ENCODE data around the gene PLEKHG7.
A peak's percentile ranks its signal among the peaks of the same experiment; 100 is the strongest.
"Not testable (repeated sequence)": the region's sequence is repeated elsewhere in the genome, so short reads cannot be mapped to it uniquely, and the experiment has no call there.

PLEKHG7 gene

DNA sequence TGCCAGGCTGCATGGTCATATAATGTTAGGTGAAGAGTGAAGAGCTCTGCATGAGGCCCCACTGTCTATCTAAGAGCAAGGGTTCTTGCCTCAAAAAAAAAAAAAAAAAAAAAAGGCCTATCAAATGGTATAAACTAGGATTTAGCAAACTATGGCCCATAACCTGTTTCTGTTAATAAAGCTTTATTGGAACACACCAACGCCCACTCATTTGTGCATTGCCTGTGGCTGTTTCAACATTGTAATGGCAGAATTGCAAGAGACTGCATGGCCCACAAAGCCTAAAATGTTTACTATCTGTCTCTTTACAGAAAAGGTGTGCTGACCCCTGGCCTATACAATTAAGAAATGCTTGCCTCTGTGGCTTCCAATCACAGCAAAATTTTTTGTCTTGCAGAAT lies 12.8 kb downstream of the PLEKHG7 start:
- no peak for DNase-seq

DNA sequence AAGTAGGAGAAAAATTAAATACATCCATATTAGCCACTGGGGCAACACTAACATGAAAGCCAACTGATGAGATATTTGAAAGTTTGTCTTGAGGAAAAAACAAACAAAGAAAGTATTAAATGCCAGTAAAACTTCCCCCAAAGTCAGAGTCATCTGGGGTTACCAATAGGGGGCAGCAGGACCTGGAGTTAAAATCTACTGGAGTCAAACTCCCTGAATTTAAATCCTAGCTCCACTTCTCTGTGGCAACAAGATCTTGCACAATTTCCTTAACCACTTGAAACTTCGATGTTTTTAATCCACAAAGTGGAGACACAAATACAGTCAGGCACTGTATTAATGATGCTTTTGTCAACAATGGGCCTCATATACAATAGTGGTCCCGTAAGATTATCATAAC lies 14.4 kb downstream of the PLEKHG7 start:
- peak; percentile 18 for DNase-seq

DNA sequence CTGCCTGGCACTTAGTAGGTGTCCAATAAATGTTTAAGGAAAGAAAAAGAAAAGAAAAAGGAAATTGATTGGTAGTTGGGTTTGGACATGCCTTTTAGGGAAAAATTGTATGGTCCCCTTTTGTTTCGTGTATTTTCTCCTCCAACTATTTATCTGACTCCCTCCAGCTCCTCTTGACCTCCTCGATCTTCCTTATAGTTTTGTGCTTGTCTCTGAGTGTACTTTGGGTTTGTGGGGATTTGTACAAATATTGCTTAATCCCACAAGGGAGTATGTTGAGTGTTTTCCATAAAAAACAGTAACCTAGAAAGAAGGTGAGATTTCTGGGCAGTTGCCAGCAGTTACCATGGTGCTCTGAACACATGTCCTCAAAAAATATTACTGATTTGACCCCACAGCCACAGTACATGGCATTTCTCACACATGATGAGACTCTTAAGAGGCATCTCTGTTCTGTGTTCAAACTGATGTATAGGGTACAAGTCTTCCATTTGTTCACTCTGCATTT lies 15.7 kb downstream of the PLEKHG7 start:
- no peak for DNase-seq

DNA sequence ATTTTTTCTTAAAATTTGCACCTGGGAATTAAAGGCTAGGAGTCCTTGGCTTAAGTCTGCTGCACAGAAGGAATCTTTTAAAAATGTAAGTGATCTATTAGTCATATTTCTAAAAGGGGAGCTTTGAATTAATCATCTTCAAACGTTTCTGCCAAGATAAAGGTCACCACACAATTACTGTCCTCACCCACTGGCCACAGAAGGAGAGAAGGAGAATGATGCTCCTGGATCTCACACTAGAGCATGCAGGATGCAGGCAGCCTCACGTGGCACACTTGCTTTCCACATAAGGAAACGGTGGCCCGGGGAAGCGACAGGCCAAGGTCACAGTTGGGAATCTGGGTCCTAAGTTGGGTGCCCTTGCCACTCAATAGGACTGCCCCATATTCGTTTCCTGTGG lies 16.9 kb downstream of the PLEKHG7 start:
- no peak for DNase-seq

- DNase-seq = no peak
These were observed 18.3 kb downstream of the PLEKHG7 start for GRCh38 chr12:92721130-92721529.

GRCh38 chr12:92721656-92722055 lies 18.9 kb downstream of the PLEKHG7 start:
- no peak for DNase-seq

- no peak for DNase-seq
These were observed 20.1 kb downstream of the PLEKHG7 start for GRCh38 chr12:92722897-92723296.

DNA sequence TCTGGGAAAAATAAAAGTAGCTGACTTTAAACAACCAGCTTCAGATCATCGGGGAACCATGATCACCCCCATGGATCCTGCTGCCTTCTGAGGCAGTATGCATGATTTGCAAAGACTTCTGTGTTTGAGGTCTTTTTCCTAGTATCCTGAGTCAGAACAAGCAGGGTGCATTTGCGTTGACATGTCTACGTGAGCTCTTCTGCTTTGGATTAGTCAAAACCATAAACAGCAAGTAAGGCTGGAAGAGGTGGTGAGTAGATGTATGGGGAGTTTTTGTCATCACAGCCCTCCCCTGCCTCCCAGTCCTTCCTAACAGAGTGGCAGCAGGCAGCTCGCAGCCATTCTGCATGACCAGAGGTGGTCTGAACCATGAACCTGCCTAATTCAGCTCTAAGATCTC lies 24.1 kb downstream of the PLEKHG7 start:
- no peak for DNase-seq

GRCh38 chr12:92729773-92730305 lies 27.1 kb downstream of the PLEKHG7 start:
- no peak for DNase-seq

GRCh38 chr12:92730758-92731157 lies 28.0 kb downstream of the PLEKHG7 start:
- DNase-seq = no peak

GRCh38 chr12:92732216-92732615 lies 29.4 kb downstream of the PLEKHG7 start:
- no peak for DNase-seq

GRCh38 chr12:92732716-92733115 lies 29.9 kb downstream of the PLEKHG7 start:
- no peak for DNase-seq

- DNase-seq = no peak
These were observed 30.4 kb downstream of the PLEKHG7 start for GRCh38 chr12:92733181-92733580.

DNA sequence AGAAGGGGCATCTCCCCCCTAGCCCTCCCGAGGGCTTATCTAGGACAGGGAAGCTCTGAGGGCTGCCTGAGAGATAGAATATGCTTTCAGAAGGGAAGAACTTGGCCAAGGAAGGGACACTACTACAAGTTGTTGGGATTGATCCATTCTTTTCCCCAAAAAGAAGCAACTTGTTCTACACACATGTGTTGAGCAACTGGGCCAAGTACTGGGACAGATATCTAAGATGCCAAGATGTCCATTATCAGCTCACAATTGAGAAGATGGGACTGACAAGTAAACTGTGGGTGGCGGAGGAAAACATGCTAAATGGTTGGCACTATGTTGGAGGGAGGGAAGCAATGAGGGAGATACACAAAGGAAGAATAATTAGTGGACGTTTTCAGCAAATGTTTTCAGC lies 30.9 kb downstream of the PLEKHG7 start:
- no peak for DNase-seq

DNA sequence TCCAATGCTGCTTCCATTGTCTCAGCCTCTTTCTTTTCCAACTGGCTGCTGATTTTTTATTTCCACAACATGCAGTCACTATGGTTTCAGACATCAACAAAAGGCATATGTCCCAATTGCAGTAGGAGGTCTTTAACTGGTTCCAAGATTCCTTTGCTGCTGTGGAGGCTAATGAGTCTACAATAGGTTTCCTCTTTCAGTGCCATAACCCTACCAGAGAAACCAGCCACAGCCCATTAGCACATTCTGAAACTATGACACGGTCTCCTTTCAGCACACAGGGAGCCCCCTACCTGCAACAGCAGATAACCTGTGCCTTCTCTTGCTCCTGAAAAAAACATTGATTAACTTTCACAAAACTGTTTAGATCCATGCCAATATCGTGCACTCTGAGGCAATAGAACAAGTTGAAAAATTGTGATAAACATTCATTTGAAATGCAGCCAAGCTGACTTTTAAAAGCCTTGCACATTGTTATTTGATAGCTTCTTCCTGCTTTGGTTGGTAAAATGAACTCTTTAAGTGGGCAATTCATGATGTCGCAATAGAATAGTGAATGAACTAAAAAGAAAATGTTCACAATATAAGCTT lies 32.4 kb downstream of the PLEKHG7 start:
- DNase-seq = peak; percentile 80

DNA sequence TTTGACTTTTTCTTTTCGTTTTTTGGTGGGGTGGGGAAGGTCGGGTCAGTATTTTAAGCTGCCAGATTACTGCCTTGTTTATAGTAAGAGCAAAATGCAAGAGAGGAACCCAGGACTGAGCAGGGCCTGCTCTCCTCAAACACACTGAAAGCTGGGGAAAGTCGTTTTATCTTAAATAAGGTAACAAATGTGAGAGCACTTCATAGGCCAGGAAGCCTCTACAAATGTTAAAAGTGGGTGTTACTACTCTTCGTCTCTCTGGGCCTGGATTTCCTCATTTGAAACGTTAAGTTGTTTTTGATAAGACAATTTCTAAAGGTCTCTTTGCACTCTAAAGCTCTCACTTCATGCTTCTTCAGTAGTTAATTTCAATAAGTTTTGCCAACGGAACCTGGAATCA lies 33.8 kb downstream of the PLEKHG7 start:
- DNase-seq = no peak

GRCh38 chr12:92737855-92738850 lies 35.4 kb downstream of the PLEKHG7 start:
- DNase-seq = no peak

DNA sequence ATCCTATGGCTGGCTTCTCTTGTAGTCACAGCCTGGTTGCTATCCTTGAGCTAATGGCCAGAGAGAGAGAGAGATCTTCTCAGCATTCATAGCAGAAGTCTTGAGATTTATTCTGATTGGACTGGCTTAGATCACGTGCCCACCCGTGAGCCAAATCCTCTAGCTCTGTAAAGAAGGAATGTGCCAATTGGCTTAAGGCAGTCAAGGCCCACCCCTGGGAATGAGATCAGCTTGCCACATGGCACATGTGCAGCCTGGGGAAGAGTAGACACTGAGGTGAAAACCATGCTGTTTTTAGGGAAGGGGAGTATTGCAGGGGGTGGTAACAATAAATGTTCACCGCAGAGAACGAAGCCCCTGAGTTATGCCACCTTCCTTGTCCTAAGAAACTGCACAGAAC lies 36.3 kb downstream of the PLEKHG7 start:
- peak; percentile 17 for DNase-seq

- no peak for DNase-seq
These were observed 37.6 kb downstream of the PLEKHG7 start for GRCh38 chr12:92740411-92740810.

GRCh38 chr12:92743026-92743425 lies 40.2 kb downstream of the PLEKHG7 start:
- DNase-seq = no peak

GRCh38 chr12:92745856-92746550 lies 43.2 kb downstream of the PLEKHG7 start:
- no peak for DNase-seq

DNA sequence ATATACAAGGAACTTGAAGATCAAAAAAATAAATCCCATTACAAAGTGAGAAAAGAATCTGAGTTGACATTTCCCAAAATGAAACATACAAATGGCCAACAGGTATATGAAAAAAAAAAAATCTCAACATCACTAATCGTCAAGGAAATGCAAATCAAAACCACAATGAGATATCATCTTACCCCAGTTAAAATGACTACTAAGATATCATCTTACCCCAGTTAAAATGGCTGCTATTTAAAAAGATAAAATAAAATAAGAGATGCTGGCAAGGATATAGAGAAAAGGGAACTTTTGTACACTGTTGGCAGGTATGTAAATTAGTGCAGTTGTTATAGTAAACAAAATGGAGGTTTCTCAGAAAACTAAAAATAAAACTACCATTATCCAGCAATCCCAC lies 44.4 kb downstream of the PLEKHG7 start:
- DNase-seq = no peak

GRCh38 chr12:92749691-92750090 lies 46.9 kb downstream of the PLEKHG7 start:
- not testable (repeated sequence) for DNase-seq
